GM12878 (cell line): ENCODE measurements around the gene RAP1A. TPM values are rescaled to one million over a fixed set of nuclear protein-coding genes. Genes with fewer than 3 reads are reported as not detected.

Experiments used
- ATAC-seq: fragments of 200-7000 bp; cut with Tn5 transposase; 3 replicates; pipeline ENCODE4 v1.9.1; 2020; ENCODE audit warnings: mild to moderate bottlenecking, moderate library complexity
- BruUV-seq: library from RNA; stranded (reverse); fragments of 400-500 nt; replicated peaks from 2 replicates; lab custom pipeline; 2021; lab: Mats Ljungman, UMichigan
- CTCF ChIA-PET: fragments of 300-600 bp; sonication (Branson Sonifier 250); formaldehyde crosslinking; extraction: SDS; loops from one replicate; lab custom pipeline; 2021; ENCODE audit warnings: inconsistent platforms; lab: Yijun Ruan, JAX
- POLR2A ChIA-PET: fragments of 350-600 bp; formaldehyde crosslinking; extraction: SDS; loops from one replicate; lab custom pipeline; 2021; ENCODE audit warnings: inconsistent platforms; lab: Charles Lee
- RAD21 ChIA-PET: fragments of 300-600 bp; sonication (Branson Sonifier 250); formaldehyde crosslinking; loops from one replicate; lab custom pipeline; 2023; ENCODE audit warnings: antibody characterized with exemption; ENCODE audit not compliant: unreplicated experiment; lab: Charles Lee
- SMC1A ChIA-PET: fragments of 300-600 bp; sonication (Branson Sonifier 250); formaldehyde crosslinking; loops from one replicate; lab custom pipeline; 2023; ENCODE audit not compliant: unreplicated experiment, uncharacterized antibody; lab: Charles Lee
- DNase-seq: peaks from one replicate; pipeline ENCODE4 v3.0.0-alpha.2; 2011; ENCODE audit warnings: low read depth, low spot score
- FAIRE-seq: peaks from 3 replicates; lab custom pipeline; 2011; peaks lifted over from hg19 to GRCh38; lab: Jason Lieb, UNC
- H2AFZ ChIP-seq: 2 replicates; pipeline ENCODE4 v1.6.0; 2011; ENCODE audit warnings: low read depth, low read length, control low read depth; ENCODE audit not compliant: control insufficient read depth
- H3K27ac ChIP-seq: 2 replicates; pipeline ENCODE4 v1.5.1; 2011; ENCODE audit warnings: control low read depth; ENCODE audit not compliant: control insufficient read depth, insufficient read depth
- H3K27me3 ChIP-seq, 2 experiments: replicated peaks in 1 of 2; 2 replicates each; pipeline versions ENCODE4 v1.6.0 to v1.6.1; 2011; ENCODE audit warnings: low read length in 1 of 2; ENCODE audit not compliant: control insufficient read depth in 2 of 2, insufficient read depth in 2 of 2
- H3K36me3 ChIP-seq, 2 experiments: 2 replicates each; pipeline ENCODE4 v1.5.1; 2011; ENCODE audit warnings: low read length in 1 of 2; ENCODE audit not compliant: control insufficient read depth in 2 of 2, insufficient read depth in 2 of 2
- H3K4me1 ChIP-seq: 2 replicates; pipeline ENCODE4 v1.6.1; 2011; ENCODE audit warnings: mild to moderate bottlenecking, low read length, moderate library complexity, mixed read lengths; ENCODE audit not compliant: control insufficient read depth, insufficient read depth
- H3K4me2 ChIP-seq: 2 replicates; pipeline ENCODE4 v1.6.0; 2011; ENCODE audit warnings: control low read depth; ENCODE audit not compliant: control insufficient read depth, insufficient read depth
- H3K4me3 ChIP-seq: fragments of 200-600 bp; sonication (generic); 2 replicates; pipeline ENCODE4 v1.5.1; 2016
- H3K79me2 ChIP-seq: 2 replicates; pipeline ENCODE4 v1.6.0; 2011; ENCODE audit warnings: low read length; ENCODE audit not compliant: control insufficient read depth, insufficient read depth
- H3K9ac ChIP-seq: 2 replicates; pipeline ENCODE4 v1.8.0; 2011; ENCODE audit warnings: low read length, control low read depth, mixed read lengths; ENCODE audit not compliant: control insufficient read depth, insufficient read depth
- H3K9me3 ChIP-seq: replicated peaks from 3 replicates; pipeline ENCODE4 v1.5.1; 2011; ENCODE audit warnings: mild to moderate bottlenecking, low read length; ENCODE audit not compliant: control insufficient read depth, insufficient read depth
- H4K20me1 ChIP-seq: 2 replicates; pipeline ENCODE4 v1.6.0; 2011; ENCODE audit not compliant: control insufficient read depth, insufficient read depth
- ASH2L ChIP-seq: fragments of 300-600, 200-600 bp; sonication (generic); IDR thresholded peaks from 2 replicates; pipeline ENCODE4 v1.6.1; 2017; ENCODE audit warnings: low read depth, mild to moderate bottlenecking, borderline replicate concordance
- ATF2 ChIP-seq: IDR thresholded peaks from 2 replicates; pipeline ENCODE4 v1.6.1; 2012; ENCODE audit warnings: low read length, inconsistent platforms
- E2F8 ChIP-seq: fragments of 450-650 bp; IDR thresholded peaks from 2 replicates; pipeline ENCODE4 v1.6.1; 2018; ENCODE audit warnings: mild to moderate bottlenecking, low read depth, moderate library complexity; ENCODE audit not compliant: partially characterized antibody
- EGR1 ChIP-seq, 2 experiments: IDR thresholded peaks; 1 replicate in 1 of 2; 2 replicates in 1 of 2; pipeline ENCODE4 v1.6.1; 2011 to 2012; ENCODE audit warnings: low read depth in 2 of 2, low read length in 2 of 2, borderline replicate concordance in 1 of 2, mild to moderate bottlenecking in 1 of 2, moderate library complexity in 1 of 2
- HDAC2 ChIP-seq: fragments of 200-600 bp; sonication (generic); IDR thresholded peaks from 2 replicates; pipeline ENCODE4 v1.6.1; 2017
- NFXL1 ChIP-seq: fragments of 450-650 bp; IDR thresholded peaks from 2 replicates; pipeline ENCODE4 v1.6.1; 2017; ENCODE audit warnings: antibody characterized with exemption, mild to moderate bottlenecking, borderline replicate concordance
- NR2C1 ChIP-seq: fragments of 450-650 bp; IDR thresholded peaks from 2 replicates; pipeline ENCODE4 v1.6.1; 2017; ENCODE audit warnings: antibody characterized with exemption, mild to moderate bottlenecking, moderate library complexity
- POLR2AphosphoS5 ChIP-seq: IDR thresholded peaks from 2 replicates; pipeline ENCODE4 v1.6.1; 2011; ENCODE audit warnings: mild to moderate bottlenecking, low read length, inconsistent platforms
- PRDM15 ChIP-seq: fragments of 450-650 bp; formaldehyde crosslinking; IDR thresholded peaks from 2 replicates; pipeline ENCODE4 v1.4.0; 2020; ENCODE audit warnings: mild to moderate bottlenecking, moderate library complexity
- RELA ChIP-seq: fragments of 450-650 bp; IDR thresholded peaks from 2 replicates; pipeline ENCODE4 v1.8.0; 2014; ENCODE audit warnings: borderline replicate concordance; ENCODE audit not compliant: partially characterized antibody
- SMAD5 ChIP-seq: IDR thresholded peaks from 2 replicates; pipeline ENCODE4 v1.6.1; 2016; ENCODE audit warnings: antibody characterized with exemption, low read depth
- SP1 ChIP-seq: IDR thresholded peaks from one replicate; pipeline ENCODE4 v1.6.1; 2011; ENCODE audit warnings: low read depth, low read length
- SRF ChIP-seq, 2 experiments: IDR thresholded peaks; 2 replicates each; pipeline ENCODE4 v1.6.1; 2011; ENCODE audit warnings: low read depth in 2 of 2, low read length in 2 of 2, mild to moderate bottlenecking in 1 of 2, moderate library complexity in 1 of 2
- TAF1 ChIP-seq: IDR thresholded peaks from 2 replicates; pipeline ENCODE4 v1.6.1; 2011; ENCODE audit warnings: mild to moderate bottlenecking, low read depth, low read length, borderline replicate concordance
- TBL1XR1 ChIP-seq: IDR thresholded peaks from 2 replicates; pipeline ENCODE4 v1.6.1; 2012; ENCODE audit warnings: low read depth, low read length, improper control_type of control experiment
- TCF3 ChIP-seq: IDR thresholded peaks from 2 replicates; pipeline ENCODE4 v1.6.1; 2012; ENCODE audit warnings: low read depth, mild to moderate bottlenecking, low read length, borderline replicate concordance; ENCODE audit not compliant: insufficient read depth
- YBX1 ChIP-seq: fragments of 450-650 bp; IDR thresholded peaks from 2 replicates; pipeline ENCODE4 v1.6.1; 2016; ENCODE audit warnings: antibody characterized with exemption
- ZNF384 ChIP-seq: IDR thresholded peaks from 2 replicates; pipeline ENCODE4 v1.6.1; 2012; ENCODE audit warnings: low read depth, mild to moderate bottlenecking, low read length, improper control_type of control experiment, borderline replicate concordance
- WGBS: methylation state at CpG from one replicate; pipeline ENCODE4 v1.1.6; 2016; ENCODE audit warnings: low lambda C conversion rate; ENCODE audit not compliant: insufficient replicate concordance, insufficient coverage; ENCODE audit errors: missing lambda C conversion rate; 5-methylcytosine and 5-hydroxymethylcytosine counted together
- in situ Hi-C: fragments of 300-500 bp; cut with MboI; formaldehyde crosslinking; loops from 9 replicates; pipeline ENCODE4 v1.14.3; 2018; ENCODE audit warnings: mixed read lengths
- intact Hi-C: fragments of 100-400 bp; cut with micrococcal nuclease; formaldehyde crosslinking; loops from one replicate; pipeline ENCODE4 v1.14.2; 2022; ENCODE audit not compliant: unreplicated experiment
- polyA plus RNA-seq, 11 experiments: library from polyadenylated mRNA; depleted of rRNA in 4 of 11; unstranded in 6 of 11; stranded (reverse) in 5 of 11; fragments of >200 nt; fragmentation: Nextera tagmentation in 4 of 11; fragmentation: Illumina TruSeq in 1 of 11; extraction: Ambion mirVana in 4 of 11; extraction: Trizol in 1 of 11; gene quantifications; 1 replicate in 1 of 11; 2 replicates in 10 of 11; pipeline versions ENCODE4 v1.2.1 to v1.2.3, GENCODE V29; 2011 to 2016; ENCODE audit warnings: inconsistent platforms in 2 of 11, missing spikeins in 2 of 11, low read depth in 1 of 11
- total RNA-seq, 4 experiments: library from RNA; depleted of rRNA in 3 of 4; stranded (reverse); fragments of >200 nt in 3 of 4; fragmentation: Illumina TruSeq in 1 of 4; extraction: Trizol in 1 of 4; gene quantifications; 2 replicates each; pipeline versions ENCODE4 v1.2.1 to v1.2.3, GENCODE V29; 2013 to 2021

The RAP1A gene
- total and polyA plus RNA-seq, 10 of the 15 experiments (the other 5 are each of a cell fraction or from before 2014, with no cell fraction given), result 38.4 to 213 (median 86.0) TPM

GRCh38 chr1:111581166-111581565 is 38.4 kb upstream of the RAP1A start:
- Histone ChIP-seq H3K4me2 (no peak overlapping the region), H2AFZ (no peak overlapping the region), H3K27ac (no peak overlapping the region), H3K27me3 (no peaks in the 10 kb centered on the region), H3K9ac (no peak overlapping the region), H3K79me2 (no peaks in the 10 kb centered on the region), H4K20me1 (no peaks in the 10 kb centered on the region), H3K9me3 (no peaks in the 10 kb centered on the region), H3K4me1 (no peaks in the 10 kb centered on the region), H3K4me3 (no peak overlapping the region), H3K36me3 (no peaks in the 10 kb centered on the region)
- ATAC-seq, result no peak
- ChIA-PET CTCF (interaction anchor here (0.7 to 2.7 kb wide), 4 partner anchors 10 to 166 kb away, joined by 3 to 12 read pairs (median 4); no protein-coding TSS in a partner anchor), RAD21 (interaction anchor here (1.7 to 2.1 kb wide), 3 partner anchors 10 to 73 kb away, joined by 6 to 8 read pairs (median 7); no protein-coding TSS in a partner anchor), SMC1A (interaction anchor here (1.0 to 16.7 kb wide), 11 partner anchors 10 to 170 kb away, joined by 3 to 446 read pairs (median 7); partner anchors contain the start of gene RAP1A), POLR2A (no interaction called here)
- FAIRE-seq, result no peak
- WGBS, result 95% methylated on average over 2 of the region's 2 CpGs
- intact Hi-C loops, result no loop called here
- BruUV-seq, result no TSS peak
- no peak for DNase-seq
- in situ Hi-C loops, result no loop called here
- TF ChIP-seq ZNF384 (no peak), PRDM15 (CRISPR knock-in tag) (no peak), TCF3 (no peak), ASH2L (no peak), SRF (IDR thresholded peaks at IDR 0.05; ENCODE audit: low read depth in 2 of 2, low read length in 2 of 2) (no peak), TAF1 (no peak), POLR2AphosphoS5 (no peak), EGR1 (IDR thresholded peaks at IDR 0.05; ENCODE audit: borderline replicate concordance in 1 of 2, low read depth in 2 of 2, low read length in 2 of 2) (no peak), HDAC2 (no peak), SMAD5 (no peak), E2F8 (no peak), NFXL1 (no peak), TBL1XR1 (no peak), RELA (no peak), ATF2 (no peak), NR2C1 (no peak), YBX1 (no peak), SP1 (no peak)
